Fibroblast of villous mesenchyme (primary cell): Measurements from ENCODE around the gene AJM1. TPM values are rescaled to one million over a fixed set of nuclear protein-coding genes. Genes with fewer than 3 reads are reported as not detected.
"Not testable (repeated sequence)": the region's sequence is repeated elsewhere in the genome, so short reads cannot be mapped to it uniquely, and the experiment has no call there.

Experiments
- DNase-seq: peaks from one replicate; pipeline ENCODE4 v3.0.0-alpha.2; 2010; ENCODE audit warnings: low read depth
- H3K4me3 ChIP-seq: 2 replicates; pipeline ENCODE4 v1.5.1; 2011; ENCODE audit warnings: low read depth, mild to moderate bottlenecking, low read length
- total RNA-seq: library from RNA; depleted of rRNA; stranded (reverse); fragments of >200 nt; gene quantifications from 2 replicates; pipeline ENCODE4 v1.2.3, GENCODE V29; 2012
- TF ChIP-seq, protein P1 (sequence below): IDR thresholded peaks from 2 replicates; pipeline ENCODE4 v1.5.1; 2012; ENCODE audit warnings: low read depth, mild to moderate bottlenecking, low read length; ENCODE audit not compliant: insufficient read depth

Gene AJM1
- total RNA-seq, 1 donor, result 0.86 TPM

DNA sequence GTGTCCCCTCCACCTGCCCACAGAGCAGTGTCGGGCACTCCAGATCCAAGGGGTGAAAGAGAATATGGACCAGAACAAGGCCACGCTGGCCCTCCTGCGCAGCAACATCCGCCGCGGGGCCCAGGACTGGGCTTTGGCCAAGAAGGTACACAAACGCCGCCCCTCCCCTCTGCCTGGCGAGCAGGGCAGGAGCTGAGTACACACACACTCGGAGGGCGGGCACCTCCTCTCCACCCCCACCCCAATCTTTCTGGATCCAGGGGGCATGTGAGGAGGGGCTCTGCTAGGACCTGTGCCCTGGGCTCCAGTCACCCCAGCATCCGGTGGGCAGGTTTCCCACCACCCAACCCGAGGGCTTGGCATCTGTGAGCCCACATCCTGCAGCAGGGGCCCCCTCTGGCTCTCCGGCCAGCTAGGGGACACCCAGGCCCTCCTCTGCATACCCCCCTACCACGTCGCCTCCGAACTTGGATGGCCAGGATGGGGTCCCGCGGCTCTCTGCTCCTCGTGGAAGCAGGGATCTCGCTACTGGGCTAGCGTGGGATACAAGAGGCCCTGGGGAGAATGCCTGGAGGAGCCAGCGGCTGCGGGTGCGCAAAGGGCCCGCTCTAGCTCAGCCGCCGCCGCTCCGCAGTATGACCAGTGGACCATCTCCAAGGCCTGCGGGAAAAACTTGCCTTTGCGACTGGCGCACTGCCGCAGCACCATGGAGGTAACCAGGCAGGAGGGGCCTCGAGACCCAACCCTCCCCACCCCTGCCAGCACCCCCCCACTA is 43.0 kb upstream of the AJM1 start:
- TF ChIP-seq, protein P1, sequence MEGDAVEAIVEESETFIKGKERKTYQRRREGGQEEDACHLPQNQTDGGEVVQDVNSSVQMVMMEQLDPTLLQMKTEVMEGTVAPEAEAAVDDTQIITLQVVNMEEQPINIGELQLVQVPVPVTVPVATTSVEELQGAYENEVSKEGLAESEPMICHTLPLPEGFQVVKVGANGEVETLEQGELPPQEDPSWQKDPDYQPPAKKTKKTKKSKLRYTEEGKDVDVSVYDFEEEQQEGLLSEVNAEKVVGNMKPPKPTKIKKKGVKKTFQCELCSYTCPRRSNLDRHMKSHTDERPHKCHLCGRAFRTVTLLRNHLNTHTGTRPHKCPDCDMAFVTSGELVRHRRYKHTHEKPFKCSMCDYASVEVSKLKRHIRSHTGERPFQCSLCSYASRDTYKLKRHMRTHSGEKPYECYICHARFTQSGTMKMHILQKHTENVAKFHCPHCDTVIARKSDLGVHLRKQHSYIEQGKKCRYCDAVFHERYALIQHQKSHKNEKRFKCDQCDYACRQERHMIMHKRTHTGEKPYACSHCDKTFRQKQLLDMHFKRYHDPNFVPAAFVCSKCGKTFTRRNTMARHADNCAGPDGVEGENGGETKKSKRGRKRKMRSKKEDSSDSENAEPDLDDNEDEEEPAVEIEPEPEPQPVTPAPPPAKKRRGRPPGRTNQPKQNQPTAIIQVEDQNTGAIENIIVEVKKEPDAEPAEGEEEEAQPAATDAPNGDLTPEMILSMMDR, result no peak
- H3K4me3 ChIP-seq, result peak overlapping the region; percentile 45
- DNase-seq, result no peak

DNA sequence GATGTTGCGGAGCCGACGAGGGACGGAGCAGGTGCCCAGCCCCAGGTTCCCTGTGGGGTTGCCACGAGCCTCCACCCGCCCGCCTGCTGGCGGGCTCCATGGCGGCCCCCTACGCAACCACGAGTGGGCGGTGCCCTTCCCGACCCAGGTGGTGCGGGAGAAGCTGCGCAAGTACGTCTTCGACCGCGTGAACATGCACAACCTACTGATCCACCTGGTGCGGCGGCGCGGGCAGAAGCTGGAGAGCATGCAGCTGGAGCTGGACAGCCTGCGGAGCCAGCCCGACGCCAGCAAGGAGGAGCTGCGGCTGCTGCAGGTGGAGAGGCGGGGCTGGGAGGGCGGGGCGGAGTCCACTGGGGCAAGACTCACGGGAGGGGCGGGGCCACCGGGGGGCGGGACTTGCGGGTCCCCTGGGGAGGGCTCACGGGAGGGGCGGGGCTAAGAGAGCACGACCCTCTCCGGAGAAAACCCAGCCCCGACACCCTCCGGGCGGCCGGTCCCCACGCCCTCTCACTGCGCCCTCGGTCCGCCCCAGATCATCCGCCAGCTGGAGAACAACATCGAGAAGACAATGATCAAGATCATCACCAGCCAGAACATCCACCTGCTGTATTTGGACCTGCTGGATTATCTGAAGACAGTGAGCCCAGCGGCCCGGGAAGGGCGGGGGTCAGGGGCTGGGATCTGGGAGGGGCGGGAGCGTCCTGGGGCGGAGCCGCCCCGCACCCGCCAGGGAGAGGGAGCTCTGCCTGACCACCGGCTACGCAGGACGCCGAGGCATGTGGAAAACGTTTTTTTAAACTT is 42.2 kb upstream of the AJM1 start:
- peak overlapping the region; percentile 64 for H3K4me3 ChIP-seq
- DNase-seq, result peak; percentile 88
- TF ChIP-seq, protein P1, result no peak

DNA sequence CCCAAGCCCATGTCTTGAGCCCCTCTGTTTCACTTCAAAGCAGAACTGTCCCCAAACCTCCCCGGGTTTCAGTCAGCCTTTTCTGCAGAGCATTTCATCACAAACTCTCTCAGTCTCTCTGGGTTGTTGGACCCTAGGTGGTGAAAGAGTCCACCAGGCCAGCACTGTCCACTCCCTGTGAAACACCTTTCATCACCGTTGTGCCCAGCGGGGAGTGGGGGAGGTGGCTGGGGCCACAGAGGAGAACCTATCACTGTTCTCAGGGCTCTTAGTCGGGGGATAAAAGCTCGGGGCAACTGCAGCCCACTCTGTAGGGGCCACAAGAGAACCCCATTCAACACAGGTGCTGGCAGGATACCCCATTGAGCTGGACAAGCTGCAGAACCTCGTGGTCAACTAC is 40.0 kb upstream of the AJM1 start:
- no peak overlapping the region for H3K4me3 ChIP-seq
- no peak for DNase-seq
- TF ChIP-seq, protein P1, result no peak

DNA sequence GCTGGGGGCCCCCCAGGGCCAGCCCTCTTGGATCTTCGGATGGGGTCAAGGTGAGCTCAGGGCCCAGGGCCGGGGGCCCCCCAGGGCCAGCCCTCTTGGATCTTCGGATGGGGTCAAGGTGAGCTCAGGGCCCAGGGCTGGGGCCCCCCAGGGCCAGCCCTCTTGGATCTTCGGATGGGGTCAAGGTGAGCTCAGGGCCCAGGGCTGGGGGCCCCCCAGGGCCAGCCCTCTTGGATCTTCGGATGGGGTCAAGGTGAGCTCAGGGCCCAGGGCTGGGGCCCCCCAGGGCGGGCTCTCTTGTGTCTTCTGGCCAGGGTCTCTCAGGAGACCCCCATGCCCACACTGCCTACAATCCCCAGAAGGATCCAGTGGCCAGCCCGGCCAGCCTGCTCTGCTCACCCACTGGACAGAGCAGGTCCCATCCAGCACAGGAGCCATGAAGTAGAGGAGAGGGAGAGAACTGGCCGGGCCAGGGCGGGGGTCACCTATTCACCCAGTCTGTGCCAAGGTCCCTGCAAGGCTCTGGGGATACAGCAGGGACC is 39.2 kb upstream of the AJM1 start:
- DNase-seq, H3K4me3 ChIP-seq: not testable (repeated sequence)

DNA sequence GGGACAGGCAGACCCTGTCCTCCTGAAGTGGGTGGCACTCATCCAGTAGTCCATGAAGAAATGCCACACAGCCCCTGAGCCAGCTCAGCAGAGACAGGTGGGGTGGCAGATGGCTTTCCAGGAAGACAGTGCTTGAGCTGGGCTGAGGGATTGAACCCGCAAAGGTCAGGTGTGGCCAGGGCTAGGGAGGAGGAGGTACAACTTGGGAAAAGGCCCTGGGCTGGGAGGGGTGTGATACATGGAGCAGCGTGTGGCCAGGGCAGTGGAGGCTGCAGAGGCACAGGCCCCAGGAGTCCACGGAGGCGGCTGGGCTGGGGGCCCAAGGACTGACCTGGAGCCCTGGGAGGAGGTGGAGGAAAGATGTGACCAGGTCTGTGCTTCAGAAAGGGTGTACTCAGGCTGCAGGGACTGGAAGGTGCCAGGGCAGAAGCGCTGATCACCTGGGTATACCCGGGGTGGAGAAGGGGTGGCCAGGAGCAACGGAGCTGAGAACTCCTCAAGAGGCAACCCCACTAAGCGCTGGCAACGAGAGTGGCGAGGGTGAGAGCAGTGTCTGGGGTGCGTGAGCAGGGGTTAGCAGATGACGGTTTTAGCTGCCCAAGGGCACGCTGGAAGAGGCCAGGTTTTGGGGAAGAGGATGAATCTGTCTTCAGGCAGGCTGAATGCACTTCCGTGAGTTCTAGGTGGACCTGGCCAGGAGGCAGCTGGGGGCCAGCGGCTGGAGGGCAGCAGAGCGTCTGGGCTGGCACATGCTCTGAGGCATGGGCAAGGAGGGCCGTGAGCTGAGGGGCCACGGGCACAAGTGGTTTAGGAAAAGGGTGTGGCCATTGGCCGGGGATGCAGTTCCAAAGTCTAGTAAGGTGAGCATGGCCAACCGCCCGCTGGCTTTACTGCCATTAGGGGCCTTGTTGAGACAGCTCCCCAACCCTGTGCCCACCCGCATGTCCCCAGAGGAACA is 38.4 kb upstream of the AJM1 start:
- DNase-seq, result no peak
- TF ChIP-seq, protein P1, result no peak
- no peak overlapping the region for H3K4me3 ChIP-seq

DNA sequence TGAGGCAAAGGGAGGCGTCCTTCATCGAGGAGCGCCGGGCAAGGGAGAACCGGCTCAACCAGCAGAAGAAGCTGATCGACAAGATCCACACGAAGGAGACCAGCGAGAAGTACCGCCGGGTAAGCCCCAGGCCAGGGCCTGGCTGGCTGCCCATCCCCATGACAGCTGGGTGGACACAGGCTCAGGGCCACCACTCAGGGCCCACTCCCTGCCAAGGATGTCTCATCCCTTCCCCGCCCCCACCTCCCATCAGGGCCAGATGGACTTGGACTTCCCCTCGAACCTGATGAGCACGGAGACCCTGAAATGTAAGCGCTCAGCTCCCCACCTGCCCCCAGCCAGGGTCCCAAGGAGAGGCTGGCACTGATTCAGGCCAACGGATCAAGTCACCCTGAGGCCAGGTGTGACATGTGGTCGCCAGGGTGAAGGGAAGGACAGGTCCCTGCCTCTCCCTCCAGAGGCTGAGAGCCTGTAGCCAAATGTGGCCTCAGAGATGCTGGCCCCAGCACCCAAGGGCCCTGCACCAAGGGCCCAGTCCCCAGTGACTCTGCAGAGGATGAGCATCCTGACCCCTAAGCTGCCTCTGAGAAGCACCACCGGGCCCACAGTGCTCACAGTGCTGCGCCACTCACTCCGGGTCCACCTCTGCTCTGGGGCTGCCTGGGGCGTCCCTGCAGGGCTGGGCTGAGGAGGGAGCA is 37.6 kb upstream of the AJM1 start:
- DNase-seq, result no peak
- TF ChIP-seq, protein P1, result no peak

More for the DNA sequence above, 37.6 kb upstream of the AJM1 start:
- H3K4me3 ChIP-seq, result no peak overlapping the region
